ENCODE data around the gene BIRC5.
"Not testable (repeated sequence)": the region's sequence is repeated elsewhere in the genome, so short reads cannot be mapped to it uniquely, and the experiment has no call there.

Gene BIRC5

GRCh38 chr17:78225088-78225865, 11.2 kb downstream of the BIRC5 start:
- DNase-seq (ENCODE audit: low spot score) = no peak

DNA sequence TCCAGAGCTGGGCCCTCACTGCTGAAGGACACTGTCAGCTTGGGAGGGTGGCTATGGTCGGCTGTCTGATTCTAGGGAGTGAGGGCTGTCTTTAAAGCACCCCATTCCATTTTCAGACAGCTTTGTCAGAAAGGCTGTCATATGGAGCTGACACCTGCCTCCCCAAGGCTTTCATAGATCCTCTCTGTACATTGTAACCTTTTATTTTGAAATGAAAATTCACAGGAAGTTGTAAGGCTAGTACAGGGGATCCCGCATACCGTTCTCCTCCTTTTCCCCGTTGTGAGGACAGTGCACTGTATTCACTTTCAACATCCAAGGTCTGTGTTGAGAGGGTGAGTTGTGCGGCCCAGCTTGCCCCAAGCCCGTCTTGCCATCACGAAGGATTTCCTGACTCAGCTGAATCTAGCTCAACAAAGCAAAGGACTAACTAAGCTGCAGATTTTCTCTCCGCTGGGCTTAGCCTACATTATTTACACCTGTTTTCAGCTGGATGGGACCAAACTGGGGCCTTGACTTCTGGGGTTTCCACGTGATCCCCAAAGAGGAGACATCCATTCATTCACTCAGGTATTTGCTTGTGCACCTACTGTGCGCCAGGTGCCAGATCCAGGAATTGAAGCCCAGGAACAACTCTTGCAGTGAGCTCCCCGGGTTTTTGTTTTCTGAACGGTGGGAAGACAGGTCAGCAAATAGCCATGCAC, 12.2 kb downstream of the BIRC5 start:
- DNase-seq (ENCODE audit: low spot score) = no peak

DNA sequence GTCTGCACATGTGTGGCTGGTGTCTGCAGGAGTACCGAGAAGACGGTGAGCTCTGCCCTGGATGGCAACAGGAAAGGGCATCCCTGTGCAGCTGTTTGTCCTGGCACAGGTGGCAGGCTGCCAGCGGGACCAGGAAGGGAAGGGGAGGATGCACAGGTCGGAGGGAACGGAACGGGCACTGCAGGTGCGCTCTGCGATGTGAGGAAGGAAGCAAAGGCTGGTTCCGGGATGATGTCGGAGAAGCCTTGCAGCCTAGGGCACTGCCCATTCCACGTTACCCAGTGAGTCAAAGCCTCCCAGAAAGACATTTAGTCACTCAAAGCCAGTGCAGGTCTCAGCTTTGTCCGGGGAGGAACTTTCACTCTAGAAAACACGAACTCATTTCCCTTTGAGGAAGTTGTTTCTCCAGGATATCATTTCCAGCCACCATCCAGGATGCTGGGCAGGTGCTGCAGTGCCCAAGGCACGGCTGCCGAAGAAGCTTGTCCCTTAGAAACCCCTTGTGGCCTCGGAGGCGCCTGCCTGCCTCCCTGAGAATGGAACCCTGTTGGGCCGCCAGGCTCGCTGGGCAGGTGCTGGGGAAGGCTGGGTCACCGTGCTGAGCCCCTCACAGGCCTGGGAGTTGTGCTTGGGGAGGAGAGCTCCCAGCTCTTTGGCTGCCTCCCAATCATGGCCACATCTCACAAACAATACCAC, 12.9 kb downstream of the BIRC5 start:
- no peak for DNase-seq (ENCODE audit: low spot score)

DNA sequence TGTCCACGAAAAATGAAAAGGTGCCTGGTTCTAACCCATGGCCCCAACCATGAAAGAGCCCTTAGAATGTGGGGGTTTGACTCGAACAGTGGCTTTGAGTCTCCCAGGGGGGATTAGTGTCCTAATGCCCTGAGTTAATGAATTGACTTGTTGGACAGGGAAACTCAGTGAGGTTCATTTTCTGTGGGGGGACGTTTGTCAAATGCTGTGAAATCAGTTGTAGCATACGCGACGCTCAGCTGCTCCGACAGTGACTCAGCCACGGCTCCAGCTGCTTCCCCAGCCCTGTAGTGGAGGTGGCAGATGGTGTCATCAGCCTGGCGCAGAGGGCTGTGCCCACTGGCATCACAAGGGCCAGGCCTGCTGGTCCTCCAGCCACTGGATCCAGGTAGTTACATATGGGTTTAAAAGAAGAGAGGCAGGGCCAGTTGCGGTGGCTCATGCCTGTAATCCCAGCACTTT, 13.4 kb downstream of the BIRC5 start:
- no peak for DNase-seq (ENCODE audit: low spot score)

DNA sequence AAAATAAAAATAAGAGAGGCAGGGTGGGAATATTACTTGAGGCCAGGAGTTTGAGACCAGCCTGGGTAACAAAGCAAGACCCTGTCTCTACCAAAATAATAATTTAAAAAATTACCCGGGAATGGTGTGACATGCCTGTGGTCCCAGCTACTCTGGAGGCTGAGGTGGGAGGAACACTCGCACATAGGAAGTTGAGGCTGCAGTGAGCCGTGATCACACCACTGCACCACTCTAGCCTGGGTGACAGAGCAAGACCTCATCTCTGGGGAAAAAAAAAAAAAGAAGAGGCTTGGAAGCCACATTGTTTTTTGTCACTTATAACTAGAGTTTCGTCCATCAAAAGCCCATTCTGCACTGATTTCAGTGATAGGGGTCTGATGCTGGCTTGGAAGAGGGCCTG, 14.1 kb downstream of the BIRC5 start:
- DNase-seq (ENCODE audit: low spot score) = no peak

- no peak for DNase-seq (ENCODE audit: low spot score)
Measured at GRCh38 chr17:78230252-78230962, 16.4 kb downstream of the BIRC5 start.

DNA sequence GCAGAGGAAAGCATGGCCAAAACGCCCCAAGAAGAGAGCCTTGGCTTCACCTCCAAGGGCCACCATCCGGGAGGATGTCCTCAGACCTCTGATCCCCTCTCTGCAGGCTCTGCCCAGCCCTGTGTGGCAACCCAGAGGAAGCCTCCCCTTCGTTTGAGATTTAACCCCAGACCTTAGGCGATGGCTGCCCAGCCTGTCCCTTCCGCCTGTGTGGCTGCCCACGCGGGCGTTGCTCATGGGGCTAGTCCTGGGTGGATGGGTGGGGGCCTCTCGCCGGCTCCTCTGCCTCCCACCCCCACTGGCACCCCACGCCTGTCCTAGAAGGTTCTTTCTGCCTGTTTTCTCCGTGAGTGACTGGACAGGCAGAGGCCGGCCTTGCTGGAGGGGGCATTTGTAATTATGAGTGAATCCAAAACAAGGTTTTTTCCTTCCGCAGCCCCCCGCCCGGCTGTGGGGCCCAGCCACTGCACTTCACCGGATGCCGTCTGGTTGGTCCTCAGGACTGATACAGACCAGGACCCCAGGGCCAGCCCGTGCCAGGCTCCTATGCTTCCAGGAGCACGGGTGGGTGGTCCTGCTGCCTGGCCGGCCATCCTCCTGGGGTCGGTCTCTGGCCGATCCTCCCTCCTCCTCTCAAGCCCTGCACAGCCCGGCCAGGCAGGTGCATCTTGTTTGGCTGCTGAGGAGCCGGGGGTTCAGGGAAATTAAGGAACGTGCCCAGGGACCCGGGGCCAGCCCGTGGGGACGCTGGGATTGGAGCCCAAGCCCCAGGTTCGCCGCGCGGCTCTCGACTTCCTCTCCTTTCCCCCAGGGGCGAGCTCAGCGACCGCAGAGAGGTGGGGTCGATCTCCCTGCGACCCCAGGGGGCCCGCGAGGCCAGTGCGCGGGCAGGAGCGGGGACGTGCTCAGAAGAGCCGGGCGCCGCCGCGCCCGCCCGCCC, 17.2 kb downstream of the BIRC5 start, which contains the start of gene TMEM235:
TSS of gene TMEM235 (plus strand) at position 636 of the 940 bp plus-strand sequence. CDS start 393 bp downstream, outside the sequence.
- no peak for DNase-seq (ENCODE audit: low spot score)

DNA sequence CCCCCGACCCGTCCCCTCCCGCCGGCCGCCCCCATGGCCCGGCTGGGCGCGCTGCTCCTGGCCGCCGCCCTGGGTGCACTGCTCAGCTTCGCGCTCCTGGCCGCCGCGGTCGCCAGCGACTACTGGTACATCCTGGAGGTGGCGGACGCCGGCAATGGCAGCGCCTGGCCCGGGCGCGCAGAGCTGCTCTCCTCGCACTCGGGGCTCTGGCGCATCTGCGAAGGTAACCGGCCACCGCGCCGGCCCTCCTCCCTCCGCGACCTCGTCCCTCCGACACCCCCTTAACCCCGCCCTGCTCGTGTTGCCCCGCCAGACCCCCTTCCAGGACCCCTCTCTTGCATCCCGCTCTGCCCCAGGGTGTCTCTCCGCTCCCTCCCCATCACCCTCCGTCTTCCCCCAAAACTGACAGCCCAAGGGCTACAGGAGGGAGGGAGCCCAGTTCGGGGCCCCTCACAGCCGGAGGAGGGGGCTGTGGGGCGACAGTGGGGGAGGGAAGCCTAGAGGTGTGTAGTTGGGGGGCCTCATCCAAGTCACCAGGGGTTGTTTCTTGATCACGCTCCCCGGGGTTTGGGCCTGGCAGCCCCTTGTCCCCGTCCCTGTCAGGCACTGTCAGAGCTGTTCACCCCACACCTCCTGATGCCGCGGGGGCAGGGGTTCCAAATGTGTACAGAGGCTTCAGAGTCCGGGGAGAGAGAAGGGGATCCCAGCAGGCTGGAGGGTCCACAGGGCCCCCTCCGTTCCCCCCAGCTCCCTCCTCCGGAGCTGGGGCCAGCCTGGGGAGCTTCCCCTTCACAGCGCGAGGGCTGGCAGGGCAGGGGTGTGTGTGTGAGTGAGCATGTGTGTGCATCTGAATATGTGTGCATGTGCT, 18.2 kb downstream of the BIRC5 start:
- DNase-seq (ENCODE audit: low spot score) = no peak

GRCh38 chr17:78232859-78233173, 18.8 kb downstream of the BIRC5 start:
- DNase-seq (ENCODE audit: low spot score) = no peak

DNA sequence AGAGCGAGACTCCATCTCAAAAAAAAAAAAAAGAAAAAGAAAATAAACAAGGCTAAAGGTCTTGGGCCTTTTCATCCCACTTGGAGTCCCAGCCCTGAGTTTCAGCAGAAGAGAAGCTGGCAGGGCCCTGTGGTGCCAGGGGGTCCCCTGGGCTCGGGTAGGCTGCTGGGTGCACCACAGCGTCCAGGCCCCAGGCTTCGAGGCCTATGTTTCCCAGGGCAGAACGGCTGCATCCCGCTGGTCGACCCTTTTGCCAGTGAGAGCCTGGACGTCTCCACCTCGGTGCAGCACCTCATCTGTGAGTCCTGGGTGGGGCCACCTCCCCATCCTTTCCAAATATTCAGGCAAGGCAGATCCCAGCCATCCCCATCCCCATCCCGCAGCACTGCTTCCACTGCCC, 19.6 kb downstream of the BIRC5 start:
- DNase-seq (ENCODE audit: low spot score) = no peak

DNA sequence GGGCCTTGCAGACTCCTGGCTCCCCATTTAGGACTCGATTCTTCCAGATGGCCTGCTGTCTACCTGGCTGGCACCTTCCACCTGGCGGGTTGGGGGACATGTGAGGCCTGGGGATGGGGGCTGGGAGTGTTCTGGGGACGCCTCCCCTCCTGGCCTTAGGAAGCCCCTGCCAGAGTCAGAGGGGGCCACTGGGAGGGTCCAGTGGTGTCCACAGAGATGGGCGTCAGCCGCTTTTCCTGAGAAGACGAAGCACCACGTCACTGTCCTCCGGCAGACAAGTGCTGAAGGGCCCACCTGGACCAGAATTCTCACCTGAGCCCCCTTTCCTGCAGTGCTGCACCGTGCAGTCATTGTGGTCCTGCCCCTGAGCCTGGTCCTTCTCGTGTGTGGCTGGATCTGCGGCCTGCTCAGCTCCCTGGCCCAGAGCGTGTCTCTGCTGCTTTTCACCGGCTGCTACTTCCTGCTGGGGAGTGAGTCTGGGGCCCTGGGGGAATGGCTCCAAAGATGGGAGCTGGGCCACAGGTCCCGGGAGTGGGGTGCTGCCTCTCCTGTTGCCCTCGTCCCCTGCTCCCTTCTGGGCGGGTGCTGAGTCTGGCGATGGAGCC, 20.3 kb downstream of the BIRC5 start:
- no peak for DNase-seq (ENCODE audit: low spot score)

- DNase-seq (ENCODE audit: low spot score) = not testable (repeated sequence)
Measured at GRCh38 chr17:78235022-78235421, 21.0 kb downstream of the BIRC5 start.

DNA sequence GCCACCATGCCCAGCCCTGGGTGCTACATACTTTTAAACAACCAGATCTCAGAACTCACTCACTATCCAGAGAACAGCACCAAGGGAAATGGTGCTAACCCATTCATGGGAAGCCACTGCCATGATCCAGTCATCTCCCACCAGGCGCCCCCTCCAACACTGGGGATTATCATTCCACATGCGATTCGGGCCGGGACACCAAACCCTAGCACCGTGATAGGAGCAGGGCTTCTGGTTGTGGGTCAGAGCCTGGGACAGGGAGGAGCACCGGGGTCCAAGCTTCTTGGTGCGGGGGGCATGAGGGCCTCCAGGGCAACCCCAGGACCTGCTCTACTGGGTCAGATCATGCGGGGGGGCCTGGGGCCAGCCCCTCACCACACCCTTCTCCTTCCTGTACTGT, 21.8 kb downstream of the BIRC5 start:
- DNase-seq (ENCODE audit: low spot score) = no peak

DNA sequence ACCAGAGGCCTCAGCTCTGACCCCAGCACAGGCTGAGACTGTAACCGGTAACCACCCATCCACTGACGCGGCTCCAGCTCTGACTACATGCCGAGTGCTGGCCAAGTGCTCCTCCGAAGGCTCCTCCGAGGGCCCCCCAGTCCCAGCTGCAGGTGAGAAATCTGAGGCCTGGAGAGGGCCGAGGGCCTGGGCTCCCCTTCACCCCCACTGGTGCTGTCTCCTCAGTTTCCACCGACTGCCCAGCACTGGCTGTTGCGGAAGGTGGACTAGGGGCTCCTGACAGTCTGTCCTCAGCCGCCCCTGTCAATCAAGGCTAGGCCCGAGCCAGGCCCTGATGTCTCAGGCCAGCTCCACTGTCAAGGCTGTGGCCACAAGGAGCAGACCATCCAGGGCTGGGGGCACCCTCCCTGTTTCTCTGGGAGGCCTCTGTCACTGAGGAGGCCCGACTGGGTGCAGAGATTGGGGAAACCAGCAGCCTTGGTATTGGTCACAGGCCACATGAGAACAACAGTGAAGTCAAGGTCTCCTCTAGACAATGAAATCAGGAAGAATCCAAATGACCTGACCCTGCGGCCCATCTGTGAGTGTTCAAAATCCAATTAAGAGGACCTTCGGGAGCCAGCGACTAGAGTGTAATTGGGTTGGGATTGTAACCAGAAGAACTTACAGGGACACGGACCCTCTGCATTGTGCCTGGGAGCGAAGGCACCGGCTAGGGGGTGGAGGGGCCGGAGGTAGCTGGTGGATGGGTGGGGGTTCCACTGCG, 22.5 kb downstream of the BIRC5 start:
- DNase-seq (ENCODE audit: low spot score) = no peak

DNA sequence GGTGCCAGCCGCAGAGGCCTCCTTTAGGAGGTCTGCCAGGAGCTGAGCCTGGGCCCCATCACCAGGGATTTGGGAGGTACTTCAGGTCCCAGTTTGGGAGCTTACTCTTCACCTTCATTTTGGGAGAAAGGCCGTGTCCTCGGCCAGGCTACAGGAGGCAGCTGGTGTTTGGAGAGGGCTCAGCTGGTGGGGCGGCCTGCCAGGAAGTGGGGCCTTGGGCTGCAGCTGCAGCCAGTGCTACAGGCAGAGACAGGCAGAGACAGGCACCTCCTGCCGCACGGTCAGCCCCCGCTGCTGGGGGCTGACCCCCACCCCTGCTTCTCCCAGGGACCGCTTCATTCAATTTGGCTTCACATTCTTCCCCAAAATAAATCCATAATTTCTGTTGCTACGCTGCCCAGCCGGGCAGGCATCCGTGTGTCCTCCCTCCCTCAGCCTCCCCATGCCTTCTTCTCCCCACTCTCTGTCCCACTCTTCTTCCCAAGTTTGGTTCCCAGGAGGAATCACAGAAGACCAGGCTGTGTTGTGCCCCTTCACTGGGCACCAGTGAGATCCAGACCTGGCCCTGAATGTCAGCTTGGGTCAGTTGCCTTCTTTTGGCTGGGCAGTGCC, 23.5 kb downstream of the BIRC5 start:
- DNase-seq (ENCODE audit: low spot score) = no peak

DNA sequence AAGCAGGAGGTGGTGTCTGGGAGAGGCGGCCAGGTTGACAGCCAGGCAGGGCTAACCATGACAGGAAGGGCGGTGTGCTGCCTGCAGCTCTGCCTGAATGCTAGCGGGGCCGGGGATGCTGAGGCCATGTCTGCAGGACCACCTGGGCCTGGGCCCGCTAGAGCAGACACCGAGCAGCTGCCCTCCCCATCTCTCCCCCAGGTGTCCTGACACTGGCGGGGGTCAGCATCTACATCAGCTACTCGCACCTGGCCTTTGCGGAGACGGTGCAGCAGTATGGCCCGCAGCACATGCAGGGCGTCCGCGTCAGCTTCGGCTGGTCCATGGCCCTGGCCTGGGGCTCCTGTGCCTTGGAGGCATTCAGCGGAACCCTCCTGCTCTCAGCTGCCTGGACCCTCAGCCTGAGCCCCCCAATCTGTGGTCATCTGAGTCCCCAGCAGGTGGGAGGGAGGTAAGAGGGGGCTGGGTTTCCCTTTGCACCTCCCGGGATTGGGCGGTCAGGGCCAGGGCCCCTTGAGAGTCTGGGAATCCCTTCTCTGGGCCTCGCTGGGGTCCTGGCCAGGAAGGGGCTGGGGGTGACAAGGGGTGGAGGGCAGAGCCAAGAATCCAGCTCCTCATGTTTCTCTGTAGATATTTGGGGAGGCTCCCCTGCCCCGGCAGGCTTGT, 24.9 kb downstream of the BIRC5 start:
- no peak for DNase-seq (ENCODE audit: low spot score)

DNA sequence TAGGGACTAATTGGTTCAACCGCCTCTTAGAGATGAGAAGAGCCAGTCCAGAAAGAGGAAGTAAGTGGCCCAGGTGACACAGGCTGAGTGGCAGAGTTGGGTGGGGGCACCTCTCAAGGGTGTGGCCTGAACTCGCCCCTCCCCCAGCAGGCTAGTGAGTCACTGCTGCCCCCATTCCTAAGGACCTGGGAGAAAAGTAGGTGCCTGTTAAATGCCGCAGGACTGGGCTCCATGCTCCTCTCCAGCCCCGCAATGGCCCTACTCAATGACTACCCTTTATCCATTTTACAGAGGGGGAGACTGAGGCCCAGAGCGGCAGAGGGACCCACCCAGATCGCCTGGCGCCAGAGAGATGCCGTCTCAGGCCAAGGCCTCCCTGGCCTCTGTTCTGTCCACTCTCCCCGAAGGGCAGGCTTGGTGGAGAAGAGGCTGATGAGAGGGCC, 25.5 kb downstream of the BIRC5 start:
- DNase-seq (ENCODE audit: low spot score) = no peak

All from COLO829 (cell line).